ENCODE measurements around the gene OTOP3. TPM values are rescaled to one million over a fixed set of nuclear protein-coding genes. Genes with fewer than 3 reads are reported as not detected.

The OTOP3 gene
- total RNA-seq, 4 donors from 2014 or later, result 0.65 to 0.98 TPM; not detected in 2

- peaks cover 39% of the 10 kb centered on the region for H3K4me1 ChIP-seq
- H3K4me3 ChIP-seq, result no peak overlapping the region
- H3K9me3 ChIP-seq, result no peaks in the 10 kb centered on the region
- DNase-seq (ENCODE audit: low spot score in 2 of 2), result no peak
- TF ChIP-seq EP300 (IDR thresholded peaks at IDR 0.05) (no peak), CTCF (IDR thresholded peaks at IDR 0.05) (no peak), POLR2A (IDR thresholded peaks at IDR 0.05) (no peak), POLR2AphosphoS5 (IDR thresholded peaks at IDR 0.05) (no peak)
- H3K27me3 ChIP-seq, result no peaks in the 10 kb centered on the region
- no peaks in the 10 kb centered on the region for H3K36me3 ChIP-seq
- peak overlapping the region; percentile 25 for H3K27ac ChIP-seq
- WGBS, result 72% methylated on average over 7 of the region's 7 CpGs
Measured at GRCh38 chr17:74994440-74994839, 58.7 kb downstream of the OTOP3 start.

- H3K27ac ChIP-seq, result no peak overlapping the region
- no peaks in the 10 kb centered on the region for H3K9me3 ChIP-seq
- TF ChIP-seq EP300 (IDR thresholded peaks at IDR 0.05) (no peak), CTCF (IDR thresholded peaks at IDR 0.05) (no peak), POLR2AphosphoS5 (IDR thresholded peaks at IDR 0.05) (no peak), POLR2A (IDR thresholded peaks at IDR 0.05) (no peak)
- no peaks in the 10 kb centered on the region for H3K27me3 ChIP-seq
- DNase-seq (ENCODE audit: low spot score in 2 of 2), result no peak
- no peak overlapping the region for H3K4me3 ChIP-seq
- WGBS, result 63% methylated on average over 5 of the region's 5 CpGs
- H3K4me1 ChIP-seq, result peaks cover 31% of the 10 kb centered on the region
- no peaks in the 10 kb centered on the region for H3K36me3 ChIP-seq
Measured at GRCh38 chr17:74995847-74996246, 60.1 kb downstream of the OTOP3 start.

- no peak for DNase-seq (ENCODE audit: low spot score in 2 of 2)
- H3K27me3 ChIP-seq, result no peaks in the 10 kb centered on the region
- H3K9me3 ChIP-seq, result no peaks in the 10 kb centered on the region
- WGBS, result 76% methylated on average over 6 of the region's 6 CpGs
- no peak overlapping the region for H3K4me3 ChIP-seq
- peaks cover 28% of the 10 kb centered on the region for H3K36me3 ChIP-seq
- no peak overlapping the region for H3K27ac ChIP-seq
- H3K4me1 ChIP-seq, result peaks cover 9% of the 10 kb centered on the region
- TF ChIP-seq EP300 (IDR thresholded peaks at IDR 0.05) (no peak), POLR2A (IDR thresholded peaks at IDR 0.05) (no peak), CTCF (IDR thresholded peaks at IDR 0.05) (no peak), POLR2AphosphoS5 (IDR thresholded peaks at IDR 0.05) (no peak)
Measured at GRCh38 chr17:74998783-74999182, 63.1 kb downstream of the OTOP3 start.

GRCh38 chr17:74999523-74999922 lies 63.8 kb downstream of the OTOP3 start:
- H3K4me1 ChIP-seq, result peaks cover 2% of the 10 kb centered on the region
- WGBS, result 87% methylated on average over 2 of the region's 4 CpGs
- H3K27me3 ChIP-seq, result no peaks in the 10 kb centered on the region
- no peaks in the 10 kb centered on the region for H3K9me3 ChIP-seq
- TF ChIP-seq EP300 (IDR thresholded peaks at IDR 0.05) (no peak), POLR2AphosphoS5 (IDR thresholded peaks at IDR 0.05) (no peak), CTCF (IDR thresholded peaks at IDR 0.05) (no peak), POLR2A (IDR thresholded peaks at IDR 0.05) (no peak)
- no peak overlapping the region for H3K27ac ChIP-seq
- DNase-seq (ENCODE audit: low spot score in 2 of 2), result no peak
- peaks cover 33% of the 10 kb centered on the region for H3K36me3 ChIP-seq
- no peak overlapping the region for H3K4me3 ChIP-seq

Other genes with a start within 250 kb of the OTOP3 start
- not detected for gene CD300LF, start 223.0 kb upstream of the OTOP3 start, total RNA-seq
- under 1 TPM in 2 of 4 donors, not detected in 2; 0.32 to 0.38 TPM for gene RAB37, start 198.6 kb upstream of the OTOP3 start, total RNA-seq
- gene NHERF1, start 187.3 kb upstream of the OTOP3 start, total RNA-seq, result 10 to 100 TPM; 21.1 to 53.8 (median 42.0) TPM
- gene NAT9, start 159.6 kb upstream of the OTOP3 start, total RNA-seq, result 10 to 100 TPM; 21.0 to 32.7 (median 24.4) TPM
- under 1 TPM in 1 of 4 donors, not detected in 3; 0.13 TPM for gene GRIN2C, start 76.0 kb upstream of the OTOP3 start, total RNA-seq
- 10 to 100 TPM; 19.1 to 34.1 (median 24.7) TPM for gene FDXR, start 62.9 kb upstream of the OTOP3 start, total RNA-seq
- 10 to 100 TPM in 2 of 4 donors, 1 to 10 TPM in 2; 4.9 to 11.6 (median 8.1) TPM for gene FADS6, start 42.3 kb upstream of the OTOP3 start, total RNA-seq
- 1 to 10 TPM; 1.1 to 3.7 (median 1.9) TPM for gene USH1G, start 12.6 kb upstream of the OTOP3 start, total RNA-seq
- gene OTOP2, start 11.6 kb upstream of the OTOP3 start, total RNA-seq, result under 1 TPM in 1 of 4 donors, not detected in 3; 0.49 TPM
- 10 to 100 TPM in 2 of 4 donors, 1 to 10 TPM in 2; 3.4 to 13.7 (median 9.5) TPM for gene HID1, start 36.9 kb downstream of the OTOP3 start, total RNA-seq
- 1 to 10 TPM; 5.6 to 8.6 (median 6.9) TPM for gene CDR2L, start 51.7 kb downstream of the OTOP3 start, total RNA-seq
- gene MRPL58, start 76.8 kb downstream of the OTOP3 start, total RNA-seq, result 10 to 100 TPM; 20.2 to 68.2 (median 46.7) TPM
- 100 to 1,000 TPM; 167 to 312 (median 272) TPM for gene ATP5PD, start 111.1 kb downstream of the OTOP3 start, total RNA-seq
- 10 to 100 TPM; 25.3 to 37.7 (median 31.3) TPM for gene KCTD2, start 111.3 kb downstream of the OTOP3 start, total RNA-seq
- gene SLC16A5, start 152.1 kb downstream of the OTOP3 start, total RNA-seq, result 10 to 100 TPM; 59.1 to 93.3 (median 61.4) TPM
- gene ARMC7, start 174.1 kb downstream of the OTOP3 start, total RNA-seq, result 10 to 100 TPM in 2 of 4 donors, 1 to 10 TPM in 2; 7.5 to 15.5 (median 10.5) TPM
- gene NT5C, start 195.8 kb downstream of the OTOP3 start, total RNA-seq, result 10 to 100 TPM; 58.6 to 86.7 (median 69.6) TPM
- gene JPT1, start 218.6 kb downstream of the OTOP3 start, total RNA-seq, result 10 to 100 TPM; 37.9 to 55.9 (median 50.4) TPM
- 10 to 100 TPM; 52.0 to 73.9 (median 70.8) TPM for gene SUMO2, start 247.1 kb downstream of the OTOP3 start, total RNA-seq